Endothelial cell of umbilical vein (primary cell): ENCODE results near the gene STYXL1.

ENCODE experiments used
- JUN ChIP-seq: IDR thresholded peaks from 2 replicates; pipeline ENCODE4 v1.6.1; 2011; ENCODE audit warnings: borderline replicate concordance, low read depth; ENCODE audit not compliant: insufficient read length, insufficient read depth
- POLR2A ChIP-seq: IDR thresholded peaks from 2 replicates; pipeline ENCODE4 v1.6.1; 2012; ENCODE audit warnings: low read depth, mild to moderate bottlenecking, control low read depth, low read length
- POLR2AphosphoS5 ChIP-seq: IDR thresholded peaks from 2 replicates; pipeline ENCODE4 v1.6.1; 2012; ENCODE audit warnings: low read depth, mild to moderate bottlenecking, control low read depth, low read length, moderate library complexity; ENCODE audit not compliant: insufficient read depth
- TF ChIP-seq, protein P1 (sequence below): IDR thresholded peaks from 2 replicates; pipeline ENCODE4 v1.6.1; 2011; ENCODE audit not compliant: insufficient read depth, insufficient read length

DNA sequence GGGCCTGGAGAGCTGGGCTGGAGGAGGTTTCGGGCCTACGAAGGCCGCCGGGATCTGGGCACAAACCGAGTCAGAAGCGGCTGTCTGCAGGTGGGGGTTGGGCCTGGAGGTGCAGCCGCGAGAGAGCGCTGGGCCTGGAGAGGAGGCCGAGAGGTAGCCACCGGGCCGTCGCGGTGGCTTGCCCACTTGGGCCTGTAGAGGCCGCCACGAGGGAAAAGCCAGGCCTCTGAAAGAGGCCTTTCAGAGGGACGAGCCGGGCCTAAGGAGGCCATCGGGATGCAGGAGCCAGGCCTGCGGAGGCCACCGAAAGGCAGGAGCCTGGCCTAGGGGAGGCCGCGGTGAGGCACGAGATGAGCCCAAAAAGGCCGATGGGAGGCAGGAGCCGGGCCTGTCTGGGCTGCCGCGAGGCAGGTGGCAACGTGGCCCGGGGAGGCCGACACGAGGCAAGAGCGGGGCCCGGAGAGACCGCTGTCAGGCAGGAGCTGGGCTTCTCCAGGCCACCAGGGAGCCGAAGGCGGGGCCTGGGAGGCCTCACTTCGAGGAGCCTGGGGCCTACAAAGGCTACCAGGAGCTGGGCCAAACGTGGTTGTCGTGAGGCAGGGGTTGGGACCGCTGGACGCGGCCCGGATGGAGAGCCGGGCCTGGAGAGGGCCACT lies 25.7 kb upstream of the STYXL1 start:
- TF ChIP-seq JUN: no peak
- no peak for TF ChIP-seq POLR2AphosphoS5
- no peak for TF ChIP-seq POLR2A
- TF ChIP-seq, protein P1, sequence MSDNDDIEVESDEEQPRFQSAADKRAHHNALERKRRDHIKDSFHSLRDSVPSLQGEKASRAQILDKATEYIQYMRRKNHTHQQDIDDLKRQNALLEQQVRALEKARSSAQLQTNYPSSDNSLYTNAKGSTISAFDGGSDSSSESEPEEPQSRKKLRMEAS: no peak
